HG02852 (cell line): ENCODE data around the gene MSRB3.
A peak's percentile ranks its signal among the peaks of the same experiment; 100 is the strongest.

ENCODE experiments used
- ATAC-seq: cut with Tn5 transposase; IDR thresholded peaks from one replicate; pipeline ENCODE4 v1.9.1; 2021; ENCODE audit warnings: mild to moderate bottlenecking, moderate library complexity; ENCODE audit not compliant: unreplicated experiment

MSRB3 gene

GRCh38 chr12:65278576-65279368, at the start of gene MSRB3:
Gene MSRB3, plus strand, starts transcription at chr12:65278683. Its CDS starts 29,897 bp downstream, at chr12:65308580.
- peak; percentile 66 for ATAC-seq

- no peak for ATAC-seq
These were observed 49.0 kb upstream of the MSRB3 start for GRCh38 chr12:65229441-65229840.

- ATAC-seq: no peak
These were observed 45.9 kb upstream of the MSRB3 start for GRCh38 chr12:65232476-65233077.

GRCh38 chr12:65237153-65237552, 41.3 kb upstream of the MSRB3 start:
- ATAC-seq: no peak

GRCh38 chr12:65238609-65239008, 39.9 kb upstream of the MSRB3 start:
- no peak for ATAC-seq

GRCh38 chr12:65248656-65249633, 29.5 kb upstream of the MSRB3 start:
- no peak for ATAC-seq

- ATAC-seq: no peak
These were observed 26.0 kb upstream of the MSRB3 start for GRCh38 chr12:65252515-65252914.

GRCh38 chr12:65257986-65258385, 20.5 kb upstream of the MSRB3 start:
- ATAC-seq: no peak

GRCh38 chr12:65259501-65259900, 19.0 kb upstream of the MSRB3 start:
- no peak for ATAC-seq

- ATAC-seq: no peak
These were observed 14.7 kb upstream of the MSRB3 start for GRCh38 chr12:65263777-65264176.

GRCh38 chr12:65266408-65266807, 12.1 kb upstream of the MSRB3 start:
- no peak for ATAC-seq

GRCh38 chr12:65269603-65270002, 8.9 kb upstream of the MSRB3 start:
- no peak for ATAC-seq

- ATAC-seq: no peak
These were observed 3.7 kb upstream of the MSRB3 start for GRCh38 chr12:65274602-65275272.

- ATAC-seq: no peak
These were observed 2.9 kb upstream of the MSRB3 start for GRCh38 chr12:65275627-65276026.

GRCh38 chr12:65276916-65277530, 1.5 kb upstream of the MSRB3 start:
- ATAC-seq: no peak

GRCh38 chr12:65277994-65278575, 398 bp upstream of the MSRB3 start:
- no peak for ATAC-seq

- ATAC-seq: no peak
These were observed 1.1 kb downstream of the MSRB3 start for GRCh38 chr12:65279369-65280112.

GRCh38 chr12:65280306-65280705, 1.8 kb downstream of the MSRB3 start:
- no peak for ATAC-seq

- ATAC-seq: no peak
These were observed 4.4 kb downstream of the MSRB3 start for GRCh38 chr12:65282840-65283239.
